ENCODE results near the gene LSM7. TPM values are rescaled to one million over a fixed set of nuclear protein-coding genes. Genes with fewer than 3 reads are reported as not detected.

Gene LSM7
- polyA plus RNA-seq, 3 donors, result 71.4 to 119 (median 87.8) TPM

GRCh38 chr19:2315818-2316353 lies 12.5 kb downstream of the LSM7 start:
- DNase-seq (ENCODE audit: extremely low read depth in 1 of 11, low read depth in 9 of 11, low spot score in 4 of 11), result no peak

DNA sequence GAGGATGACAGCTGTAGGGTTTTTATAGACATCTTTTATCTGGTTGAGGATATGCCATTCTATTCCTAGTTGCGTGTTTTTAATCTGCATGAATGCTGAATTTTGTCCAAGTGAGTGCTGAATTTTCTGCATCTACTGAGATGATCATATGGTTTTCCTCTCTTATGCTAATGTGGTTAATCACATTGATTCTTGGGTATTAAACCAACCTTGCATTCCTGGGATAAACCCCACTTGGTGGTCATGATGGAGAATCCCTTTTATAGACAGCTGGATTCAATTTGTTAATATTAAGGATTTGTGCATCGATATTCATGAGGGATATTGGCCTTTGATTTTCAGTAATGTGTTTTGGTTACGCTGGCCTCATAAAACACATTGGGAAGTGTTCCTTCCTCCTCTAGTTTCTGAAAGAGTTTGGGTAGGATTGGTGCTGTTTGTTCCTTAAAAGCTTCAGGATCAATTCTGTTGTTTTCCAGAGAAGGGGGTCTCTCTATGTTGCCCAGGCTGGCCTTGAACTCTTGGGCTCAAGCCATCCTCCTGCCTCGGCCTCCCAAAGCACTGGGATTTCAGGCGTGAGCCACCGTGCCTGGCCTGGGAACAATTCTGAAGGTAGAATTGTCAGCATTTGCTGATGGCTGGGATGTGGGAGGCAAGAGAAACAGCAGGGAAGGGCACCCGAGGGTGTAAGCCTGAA lies 13.1 kb downstream of the LSM7 start:
- no peak for DNase-seq (ENCODE audit: extremely low read depth in 1 of 11, low read depth in 9 of 11, low spot score in 4 of 11)

DNA sequence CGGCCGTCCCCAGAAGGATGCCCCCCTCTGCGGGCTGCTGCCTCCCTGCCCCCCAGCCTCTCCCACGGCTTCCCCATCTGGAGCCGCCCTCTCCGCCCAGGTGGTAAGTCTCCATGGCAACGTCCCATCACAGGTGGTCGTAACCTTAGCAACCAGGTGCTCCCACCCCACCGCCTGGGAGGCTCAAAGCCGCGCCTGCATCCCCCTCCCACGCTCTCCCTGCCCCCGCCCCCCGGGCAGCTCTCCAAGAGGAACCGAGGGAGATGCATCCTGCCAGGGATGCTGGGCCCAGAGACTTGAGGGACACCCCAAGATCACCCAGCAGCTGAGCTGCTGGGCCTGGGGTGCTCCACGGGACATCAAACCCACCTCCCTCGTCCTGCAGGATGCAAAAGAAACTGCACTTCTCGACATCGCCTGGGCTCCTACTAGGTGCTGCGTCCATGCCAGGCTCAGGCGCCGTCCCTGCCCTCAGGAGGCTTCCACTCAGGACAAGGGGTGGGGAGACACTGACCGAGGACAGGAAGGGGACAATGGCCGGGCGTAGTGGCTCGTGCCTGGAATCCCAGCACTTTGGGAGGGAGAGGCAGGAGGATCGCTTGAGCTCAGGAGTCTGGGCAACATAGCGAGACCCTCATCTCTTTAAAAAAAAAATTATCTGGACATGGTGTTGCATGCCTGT lies 15.4 kb downstream of the LSM7 start:
- DNase-seq (ENCODE audit: extremely low read depth in 1 of 11, low read depth in 9 of 11, low spot score in 4 of 11), result no peak

DNA sequence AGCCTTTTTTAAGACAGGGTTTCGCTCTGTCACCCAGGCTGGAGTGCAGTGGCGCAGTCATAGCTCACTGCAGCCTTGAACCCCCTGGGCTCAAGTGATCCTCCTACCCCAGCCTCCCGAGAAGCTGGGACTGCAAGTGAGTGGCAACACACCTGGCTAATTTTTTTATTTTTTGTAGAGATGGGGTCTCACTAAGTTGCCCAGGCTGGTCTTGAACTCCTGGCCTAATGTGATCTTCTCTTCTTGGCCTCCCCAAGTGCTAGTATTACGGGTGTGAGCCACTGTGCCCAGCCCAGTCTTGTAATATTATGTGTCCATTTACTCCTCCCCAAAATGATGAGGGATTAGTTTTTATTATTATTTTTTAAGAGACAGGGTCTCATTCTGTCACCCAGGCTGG lies 17.3 kb downstream of the LSM7 start:
- DNase-seq (ENCODE audit: extremely low read depth in 1 of 11, low read depth in 9 of 11, low spot score in 4 of 11), result no peak

DNA sequence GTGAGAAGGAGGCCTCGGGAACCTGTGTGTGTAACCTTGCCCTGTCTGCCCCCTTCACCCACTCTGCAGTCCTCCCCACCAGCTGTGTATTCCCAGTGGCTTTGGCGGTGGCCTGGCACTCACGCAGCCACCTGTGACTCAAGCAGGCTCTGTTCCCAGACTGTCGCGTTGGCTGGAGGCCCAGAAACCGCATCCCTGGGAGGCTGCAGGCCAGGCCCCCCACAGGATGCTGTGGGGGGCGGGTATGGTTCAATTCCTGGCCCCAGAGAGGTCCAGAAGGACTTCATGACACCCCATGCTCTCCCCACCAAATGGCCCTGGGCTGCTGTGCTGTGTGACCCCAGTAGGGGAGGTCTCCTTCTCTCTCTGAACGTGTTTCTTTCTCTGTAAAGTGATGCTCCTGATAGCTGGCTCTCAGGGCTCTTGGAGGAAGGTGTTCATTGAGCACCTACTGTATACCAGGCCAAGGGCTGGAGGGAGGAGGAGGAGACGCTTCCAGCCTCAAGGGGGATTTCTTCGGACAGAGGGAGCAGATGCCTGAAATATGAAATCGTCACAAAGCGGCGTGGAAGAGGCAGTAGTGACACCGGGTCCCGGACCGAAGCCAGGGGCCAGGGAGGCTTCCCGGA lies 18.5 kb downstream of the LSM7 start:
- no peak for DNase-seq (ENCODE audit: extremely low read depth in 1 of 11, low read depth in 9 of 11, low spot score in 4 of 11)

GRCh38 chr19:2308114-2308556 lies 20.3 kb downstream of the LSM7 start, which contains the start of gene LINGO3:
LINGO3 (minus strand) TSS chr19:2308154; CDS start chr19:2291776, 16,378 bp downstream.
- no peak for DNase-seq (ENCODE audit: extremely low read depth in 1 of 11, low read depth in 9 of 11, low spot score in 4 of 11)

DNA sequence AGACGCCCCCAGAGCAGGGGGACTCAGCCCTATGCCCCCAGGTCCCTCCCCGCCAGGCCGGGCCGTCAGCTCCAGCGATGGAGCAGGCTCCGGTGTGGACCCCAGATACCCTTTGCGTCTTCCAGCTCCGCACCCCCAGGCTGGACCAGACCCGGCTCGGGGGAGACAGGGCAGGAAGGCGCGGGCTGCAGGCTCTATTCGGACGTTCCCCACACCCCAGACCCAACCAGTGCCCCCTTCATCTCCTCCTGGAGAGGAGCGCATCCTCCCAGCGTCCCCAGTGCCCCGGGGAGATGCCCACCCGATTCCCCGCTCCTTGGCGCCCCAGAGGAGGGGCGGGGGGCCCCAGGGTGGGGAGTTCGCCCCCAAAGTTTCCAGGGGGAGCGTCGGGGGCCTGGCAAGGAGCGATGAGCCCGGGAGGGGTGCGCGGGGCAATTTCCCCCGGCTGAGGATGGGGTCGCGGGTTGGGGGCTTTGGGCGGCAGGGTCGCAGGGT lies 20.8 kb downstream of the LSM7 start:
- DNase-seq (ENCODE audit: extremely low read depth in 1 of 11, low read depth in 9 of 11, low spot score in 4 of 11), result no peak

DNA sequence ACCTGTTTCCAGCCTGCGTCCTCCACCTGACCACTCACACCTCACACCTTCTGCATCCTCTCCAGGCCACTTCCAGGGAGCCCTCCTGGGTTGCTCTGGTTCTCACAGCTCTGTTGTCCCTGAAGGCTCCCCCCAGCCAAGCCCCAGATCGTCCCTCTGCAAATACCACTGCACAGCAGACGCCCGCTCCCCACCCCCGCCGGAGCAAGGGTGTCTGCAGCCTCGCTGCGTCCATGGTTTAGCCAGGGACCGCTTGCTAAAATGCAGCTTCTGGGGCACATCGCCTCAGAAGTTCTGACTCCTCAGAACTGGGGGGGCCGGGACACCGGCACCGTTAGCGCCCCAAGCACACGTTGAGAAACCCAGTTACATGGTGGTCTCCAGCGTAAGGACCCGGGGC lies 21.4 kb downstream of the LSM7 start:
- DNase-seq (ENCODE audit: extremely low read depth in 1 of 11, low read depth in 9 of 11, low spot score in 4 of 11), result no peak

DNA sequence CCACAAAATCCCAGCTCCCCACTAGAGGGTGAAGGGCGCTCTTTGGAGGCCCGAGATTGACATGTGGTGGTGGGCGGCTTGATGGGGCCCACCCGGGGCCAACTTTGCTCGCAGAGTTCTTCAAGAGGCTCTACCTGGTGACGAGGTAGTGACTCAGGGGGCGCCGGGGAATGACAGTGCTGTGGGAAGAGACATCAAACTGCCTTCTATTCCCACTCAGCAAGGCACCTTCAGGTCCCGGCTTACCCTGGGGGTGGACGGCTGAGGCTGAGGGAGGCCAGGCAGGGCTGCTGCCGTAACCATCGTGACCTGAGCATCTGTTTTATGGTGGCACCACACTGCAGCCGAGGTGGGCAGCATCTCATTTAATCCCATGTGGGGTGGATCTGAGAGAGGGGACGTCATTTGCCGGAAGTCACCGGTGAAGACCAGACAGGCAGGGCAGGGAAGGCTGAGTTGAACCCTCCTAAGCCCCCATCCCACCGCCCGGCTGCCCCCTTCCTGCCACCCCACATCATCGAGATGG lies 22.0 kb downstream of the LSM7 start:
- no peak for DNase-seq (ENCODE audit: extremely low read depth in 1 of 11, low read depth in 9 of 11, low spot score in 4 of 11)

- no peak for DNase-seq (ENCODE audit: extremely low read depth in 1 of 11, low read depth in 9 of 11, low spot score in 4 of 11)
Observed at GRCh38 chr19:2305452-2306280, 22.7 kb downstream of the LSM7 start.

DNA sequence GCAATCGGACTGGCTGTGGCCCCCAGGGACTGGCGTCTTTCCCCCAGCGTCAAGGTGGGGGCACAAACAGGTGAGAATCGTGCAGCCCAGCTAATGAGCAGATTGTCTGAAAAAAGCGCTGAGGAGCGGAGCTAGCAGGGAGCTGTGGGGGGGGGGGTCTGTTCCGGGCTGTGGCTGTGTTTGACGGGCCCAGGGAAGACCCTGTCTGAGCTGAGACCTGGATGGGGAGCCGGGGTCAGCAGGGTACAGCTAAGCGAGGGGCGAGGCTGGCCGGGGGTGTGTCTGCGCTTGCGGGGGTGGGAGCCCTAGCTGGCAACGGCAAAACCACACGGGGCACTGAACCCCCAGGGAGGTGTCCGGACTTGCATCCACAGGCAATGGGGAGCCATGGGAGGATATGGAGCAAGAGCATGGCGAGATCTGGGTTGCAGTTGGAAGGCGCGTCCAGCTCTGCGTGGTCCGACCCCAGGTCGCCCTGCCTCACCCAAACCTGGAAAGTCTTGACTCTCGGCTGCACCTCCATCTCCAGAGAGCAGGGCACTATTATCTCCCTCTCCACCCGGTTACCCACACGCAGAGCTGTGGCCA lies 25.1 kb downstream of the LSM7 start:
- DNase-seq (ENCODE audit: extremely low read depth in 1 of 11, low read depth in 9 of 11, low spot score in 4 of 11), result no peak

DNA sequence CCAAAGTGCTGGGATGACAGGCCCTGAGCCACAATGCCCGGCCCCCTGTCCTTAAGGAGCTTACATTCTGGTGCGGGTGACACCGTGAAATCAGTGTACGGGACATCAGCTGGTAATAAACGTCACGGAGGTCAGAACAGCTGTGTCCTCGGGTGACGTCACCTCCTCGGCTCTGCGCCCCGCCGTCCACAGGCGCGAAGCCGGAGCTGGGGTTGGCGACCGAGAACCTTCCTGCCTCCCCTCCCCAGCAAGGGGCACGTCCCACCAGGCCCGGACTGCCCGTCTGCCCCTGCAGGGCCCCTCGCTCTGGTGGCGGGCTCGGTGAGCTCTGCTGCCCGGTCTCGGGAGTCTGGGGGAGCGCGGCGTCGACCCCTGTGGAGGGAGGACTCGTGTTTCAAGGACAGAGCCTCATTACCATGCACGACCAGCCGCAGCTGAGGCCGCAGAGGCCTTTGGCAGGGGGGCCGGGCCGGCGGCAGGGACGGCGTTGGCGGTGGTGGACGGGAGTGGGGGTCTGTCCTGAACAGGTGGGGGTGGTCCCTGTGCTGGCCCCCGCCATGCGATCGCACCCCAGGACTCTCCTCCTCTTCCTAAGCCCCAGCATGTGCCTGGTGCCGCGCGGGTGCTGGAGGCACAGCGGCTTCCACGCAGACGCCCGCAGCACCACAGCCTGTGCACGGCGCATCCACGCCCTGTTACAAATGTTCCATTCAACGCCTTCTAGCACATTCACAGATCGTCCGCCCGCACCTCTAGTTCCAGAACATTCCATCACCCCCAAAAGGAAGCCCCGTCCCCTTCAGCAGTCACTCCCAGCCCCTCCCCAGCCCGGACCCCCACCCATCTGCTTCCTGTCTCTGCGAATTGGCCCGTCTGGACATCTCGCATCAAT lies 25.8 kb downstream of the LSM7 start:
- peak in 2 of 11 donors; percentile 50 to 65 for DNase-seq (ENCODE audit: extremely low read depth in 1 of 11, low read depth in 9 of 11, low spot score in 4 of 11)

GRCh38 chr19:2300533-2300932 lies 27.9 kb downstream of the LSM7 start:
- DNase-seq (ENCODE audit: extremely low read depth in 1 of 11, low read depth in 9 of 11, low spot score in 4 of 11), result no peak

- no peak for DNase-seq (ENCODE audit: extremely low read depth in 1 of 11, low read depth in 9 of 11, low spot score in 4 of 11)
Observed at GRCh38 chr19:2296141-2296540, 32.2 kb downstream of the LSM7 start.

GRCh38 chr19:2294687-2295335 lies 33.6 kb downstream of the LSM7 start:
- DNase-seq (ENCODE audit: extremely low read depth in 1 of 11, low read depth in 9 of 11, low spot score in 4 of 11), result no peak

- no peak for DNase-seq (ENCODE audit: extremely low read depth in 1 of 11, low read depth in 9 of 11, low spot score in 4 of 11)
Observed at GRCh38 chr19:2291185-2291751, 37.1 kb downstream of the LSM7 start.

Measured in renal cortex interstitium (tissue), 11 donors.